ENCODE measurements around the gene CACNA2D4. TPM values are rescaled to one million over a fixed set of nuclear protein-coding genes. Genes with fewer than 3 reads are reported as not detected.

CACNA2D4 gene
- total RNA-seq, 1 experiment from 2014 or later = not detected

GRCh38 chr12:1872001-1872400, 46.5 kb downstream of the CACNA2D4 start:
- Histone ChIP-seq H3K9me3 (replicated peaks) (peaks cover 5% of the 10 kb centered on the region; the same call in 1 of the 2 replicates), H3K27ac (no peak overlapping the region), H3K27me3 (replicated peaks) (peaks cover 40% of the 10 kb centered on the region), H3K36me3 (no peaks in the 10 kb centered on the region), H3K4me1 (replicated peaks) (no peaks in the 10 kb centered on the region), H3K4me3 (no peak overlapping the region)
- peak in 1 of 2 experiments; percentile 22 for DNase-seq (ENCODE audit: low read depth in 1 of 2, low spot score in 2 of 2)

GRCh38 chr12:1870998-1871917, 47.2 kb downstream of the CACNA2D4 start:
- Histone ChIP-seq H3K27ac (no peak overlapping the region), H3K9me3 (replicated peaks) (peaks cover 5% of the 10 kb centered on the region; the same call in 1 of the 2 replicates), H3K27me3 (replicated peaks) (peaks cover 38% of the 10 kb centered on the region), H3K4me1 (replicated peaks) (no peaks in the 10 kb centered on the region), H3K36me3 (no peaks in the 10 kb centered on the region), H3K4me3 (no peak overlapping the region)
- DNase-seq (ENCODE audit: low read depth in 1 of 2, low spot score in 2 of 2) = peak in 1 of 2 experiments; percentile 30

GRCh38 chr12:1870086-1870485, 48.4 kb downstream of the CACNA2D4 start:
- Histone ChIP-seq H3K27me3 (replicated peaks) (peaks cover 38% of the 10 kb centered on the region), H3K9me3 (replicated peaks) (peaks cover 5% of the 10 kb centered on the region; the same call in 1 of the 2 replicates), H3K4me3 (no peak overlapping the region), H3K27ac (no peak overlapping the region), H3K36me3 (no peaks in the 10 kb centered on the region), H3K4me1 (replicated peaks) (no peaks in the 10 kb centered on the region)
- peak in 1 of 2 experiments; percentile 16 for DNase-seq (ENCODE audit: low read depth in 1 of 2, low spot score in 2 of 2)

GRCh38 chr12:1869145-1869544, 49.3 kb downstream of the CACNA2D4 start:
- H3K9me3 ChIP-seq (replicated peaks) = peaks cover 5% of the 10 kb centered on the region; the same call in 1 of the 2 replicates
- no peak overlapping the region for H3K27ac ChIP-seq
- H3K4me3 ChIP-seq = no peak overlapping the region
- no peaks in the 10 kb centered on the region for H3K36me3 ChIP-seq
- H3K27me3 ChIP-seq (replicated peaks) = peaks cover 34% of the 10 kb centered on the region
- H3K4me1 ChIP-seq (replicated peaks) = no peaks in the 10 kb centered on the region
- DNase-seq (ENCODE audit: low read depth in 1 of 2, low spot score in 2 of 2) = peak in 1 of 2 experiments; percentile 25

- Histone ChIP-seq H3K4me3 (no peak overlapping the region), H3K36me3 (no peaks in the 10 kb centered on the region), H3K27me3 (replicated peaks) (peaks cover 57% of the 10 kb centered on the region), H3K4me1 (replicated peaks) (no peaks in the 10 kb centered on the region), H3K9me3 (replicated peaks) (peaks cover 5% of the 10 kb centered on the region; the same call in 1 of the 2 replicates), H3K27ac (no peak overlapping the region)
- DNase-seq (ENCODE audit: low read depth in 1 of 2, low spot score in 2 of 2) = no peak
Measured at GRCh38 chr12:1865284-1865866, 53.1 kb downstream of the CACNA2D4 start.

GRCh38 chr12:1864867-1865266, 53.6 kb downstream of the CACNA2D4 start:
- Histone ChIP-seq H3K27ac (no peak overlapping the region), H3K27me3 (replicated peaks) (peaks cover 60% of the 10 kb centered on the region), H3K9me3 (replicated peaks) (peaks cover 5% of the 10 kb centered on the region; the same call in 1 of the 2 replicates), H3K36me3 (no peaks in the 10 kb centered on the region), H3K4me3 (no peak overlapping the region), H3K4me1 (replicated peaks) (no peaks in the 10 kb centered on the region)
- no peak for DNase-seq (ENCODE audit: low read depth in 1 of 2, low spot score in 2 of 2)

GRCh38 chr12:1864456-1864855, 54.0 kb downstream of the CACNA2D4 start:
- H3K27me3 ChIP-seq (replicated peaks) = peaks cover 61% of the 10 kb centered on the region
- no peak for DNase-seq (ENCODE audit: low read depth in 1 of 2, low spot score in 2 of 2)
- no peaks in the 10 kb centered on the region for H3K36me3 ChIP-seq
- H3K4me3 ChIP-seq = no peak overlapping the region
- H3K4me1 ChIP-seq (replicated peaks) = no peaks in the 10 kb centered on the region
- peaks cover 5% of the 10 kb centered on the region; the same call in 1 of the 2 replicates for H3K9me3 ChIP-seq (replicated peaks)
- no peak overlapping the region for H3K27ac ChIP-seq

- Histone ChIP-seq H3K36me3 (no peaks in the 10 kb centered on the region), H3K9me3 (replicated peaks) (peaks cover 5% of the 10 kb centered on the region; the same call in 1 of the 2 replicates), H3K4me3 (no peak overlapping the region), H3K27me3 (replicated peaks) (peaks cover 67% of the 10 kb centered on the region), H3K4me1 (replicated peaks) (no peaks in the 10 kb centered on the region), H3K27ac (no peak overlapping the region)
- DNase-seq (ENCODE audit: low read depth in 1 of 2, low spot score in 2 of 2) = no peak
Measured at GRCh38 chr12:1863823-1864222, 54.6 kb downstream of the CACNA2D4 start.

- Histone ChIP-seq H3K9me3 (replicated peaks) (no peaks in the 10 kb centered on the region), H3K27me3 (replicated peaks) (peaks cover 69% of the 10 kb centered on the region), H3K36me3 (no peaks in the 10 kb centered on the region), H3K4me3 (no peak overlapping the region), H3K4me1 (replicated peaks) (no peaks in the 10 kb centered on the region), H3K27ac (no peak overlapping the region)
- no peak for DNase-seq (ENCODE audit: low read depth in 1 of 2, low spot score in 2 of 2)
Measured at GRCh38 chr12:1862973-1863372, 55.5 kb downstream of the CACNA2D4 start.

- Histone ChIP-seq H3K27me3 (replicated peaks) (peaks cover 82% of the 10 kb centered on the region), H3K9me3 (replicated peaks) (no peaks in the 10 kb centered on the region), H3K4me1 (replicated peaks) (no peaks in the 10 kb centered on the region), H3K4me3 (no peak overlapping the region), H3K36me3 (no peaks in the 10 kb centered on the region), H3K27ac (no peak overlapping the region)
- DNase-seq (ENCODE audit: low read depth in 1 of 2, low spot score in 2 of 2) = no peak
Measured at GRCh38 chr12:1859643-1860042, 58.8 kb downstream of the CACNA2D4 start.

- H3K4me1 ChIP-seq (replicated peaks) = no peaks in the 10 kb centered on the region
- H3K27ac ChIP-seq = no peak overlapping the region
- H3K27me3 ChIP-seq (replicated peaks) = peaks cover 83% of the 10 kb centered on the region
- no peaks in the 10 kb centered on the region for H3K9me3 ChIP-seq (replicated peaks)
- no peaks in the 10 kb centered on the region for H3K36me3 ChIP-seq
- DNase-seq (ENCODE audit: low read depth in 1 of 2, low spot score in 2 of 2) = no peak
- H3K4me3 ChIP-seq = no peak overlapping the region
Measured at GRCh38 chr12:1858456-1858855, 60.0 kb downstream of the CACNA2D4 start.

GRCh38 chr12:1857821-1858220, 60.6 kb downstream of the CACNA2D4 start:
- no peak for DNase-seq (ENCODE audit: low read depth in 1 of 2, low spot score in 2 of 2)
- H3K27ac ChIP-seq = no peak overlapping the region
- H3K4me1 ChIP-seq (replicated peaks) = no peaks in the 10 kb centered on the region
- H3K36me3 ChIP-seq = no peaks in the 10 kb centered on the region
- H3K9me3 ChIP-seq (replicated peaks) = no peaks in the 10 kb centered on the region
- H3K27me3 ChIP-seq (replicated peaks) = peaks cover 83% of the 10 kb centered on the region
- no peak overlapping the region for H3K4me3 ChIP-seq

- no peak for DNase-seq (ENCODE audit: low read depth in 1 of 2, low spot score in 2 of 2)
- peaks cover 85% of the 10 kb centered on the region for H3K27me3 ChIP-seq (replicated peaks)
Measured at GRCh38 chr12:1857086-1857485, 61.4 kb downstream of the CACNA2D4 start.

GRCh38 chr12:1855241-1855640, 63.2 kb downstream of the CACNA2D4 start:
- Histone ChIP-seq H3K4me1 (replicated peaks) (no peaks in the 10 kb centered on the region), H3K36me3 (no peaks in the 10 kb centered on the region), H3K27me3 (replicated peaks) (peaks cover 89% of the 10 kb centered on the region), H3K4me3 (no peak overlapping the region), H3K9me3 (replicated peaks) (no peaks in the 10 kb centered on the region), H3K27ac (no peak overlapping the region)
- no peak for DNase-seq (ENCODE audit: low read depth in 1 of 2, low spot score in 2 of 2)

More at GRCh38 chr12:1857086-1857485, 61.4 kb downstream of the CACNA2D4 start:
- Histone ChIP-seq H3K4me1 (replicated peaks) (no peaks in the 10 kb centered on the region), H3K9me3 (replicated peaks) (no peaks in the 10 kb centered on the region), H3K36me3 (no peaks in the 10 kb centered on the region), H3K4me3 (no peak overlapping the region), H3K27ac (no peak overlapping the region)
